Activated CD8-positive, alpha-beta T cell treated with anti-CD3 and anti-CD28 coated beads for 36 hours (primary cell): ENCODE measurements around the gene SCN8A. TPM values are rescaled to one million over a fixed set of nuclear protein-coding genes. Genes with fewer than 3 reads are reported as not detected.

Experiments
- ATAC-seq: fragments of 200-7000 bp; cut with Tn5 transposase; one replicate; pipeline ENCODE4 v1.10.0; 2021; ENCODE audit warnings: mild to moderate bottlenecking, moderate library complexity
- CTCF ChIA-PET: fragments of 350-600 bp; sonication (Branson Sonifier 250); formaldehyde crosslinking; loops from one replicate; lab custom pipeline; 2021; ENCODE audit warnings: antibody characterized with exemption; lab: Charles Lee
- POLR2A ChIA-PET: fragments of 350-600 bp; sonication (Branson Sonifier 250); formaldehyde crosslinking; loops from one replicate; lab custom pipeline; 2021; ENCODE audit warnings: antibody characterized with exemption; lab: Charles Lee
- DNase-seq: peaks from one replicate; pipeline ENCODE4 v3.0.0-alpha.2; 2020
- H3K27ac Mint-ChIP-seq: one replicate; pipeline ENCODE4 v1.8.0; 2021; ENCODE audit warnings: mild to moderate bottlenecking, mixed read lengths
- H3K27me3 Mint-ChIP-seq: one replicate; pipeline ENCODE4 v1.8.0; 2021; ENCODE audit warnings: mixed read lengths
- H3K36me3 Mint-ChIP-seq: one replicate; pipeline ENCODE4 v1.8.0; 2021; ENCODE audit warnings: low read depth, mixed read lengths
- H3K4me1 Mint-ChIP-seq: one replicate; pipeline ENCODE4 v1.8.0; 2021; ENCODE audit warnings: low read depth, mixed read lengths
- H3K4me3 Mint-ChIP-seq: one replicate; pipeline ENCODE4 v1.8.0; 2021; ENCODE audit warnings: mild to moderate bottlenecking, moderate library complexity, mixed read lengths
- H3K9me3 Mint-ChIP-seq: one replicate; pipeline ENCODE4 v1.8.0; 2021; ENCODE audit warnings: mixed read lengths
- CTCF ChIP-seq: fragments of 200-600 bp; IDR thresholded peaks from one replicate; pipeline ENCODE4 v1.8.0; 2022; ENCODE audit warnings: antibody characterized with exemption, mild to moderate bottlenecking
- intact Hi-C: fragments of 100-400 bp; cut with micrococcal nuclease; formaldehyde crosslinking; loops from one replicate; pipeline ENCODE4 v1.10.0; 2022
- total RNA-seq, 2 experiments: library from RNA; stranded (reverse); gene quantifications; one replicate each; pipeline ENCODE4 v1.2.3, GENCODE V29; 2021

Gene SCN8A
- total RNA-seq, 2 experiments from 2014 or later, result 0.77 to 0.78 TPM

GRCh38 chr12:51631591-51631990 lies 40.6 kb downstream of the SCN8A start:
- POLR2A ChIA-PET, result no interaction called here
- ATAC-seq (no peak), DNase-seq (no peak)
- Mint-ChIP-seq H3K36me3 (no peaks in the 10 kb centered on the region), H3K4me3 (no peak overlapping the region), H3K9me3 (no peaks in the 10 kb centered on the region), H3K27me3 (peaks cover 3% of the 10 kb centered on the region), H3K27ac (no peak overlapping the region), H3K4me1 (no peaks in the 10 kb centered on the region)
- CTCF ChIA-PET, result no interaction called here
- no peak for TF ChIP-seq CTCF
- intact Hi-C loops, result no loop called here

- Mint-ChIP-seq H3K9me3 (peaks cover 3% of the 10 kb centered on the region), H3K4me1 (no peaks in the 10 kb centered on the region), H3K36me3 (no peaks in the 10 kb centered on the region), H3K4me3 (no peak overlapping the region), H3K27ac (no peak overlapping the region), H3K27me3 (peaks cover 3% of the 10 kb centered on the region)
- ChIA-PET CTCF (interaction anchor here (1.1 kb wide), 1 partner anchor 213 kb away, joined by 4 read pairs; no protein-coding TSS in a partner anchor), POLR2A (no interaction called here)
- intact Hi-C loops, result no loop called here
- DNase-seq (no peak), ATAC-seq (no peak)
- no peak for TF ChIP-seq CTCF
Measured at GRCh38 chr12:51632623-51633022, 41.6 kb downstream of the SCN8A start.

- DNase-seq (no peak), ATAC-seq (no peak)
- Mint-ChIP-seq H3K4me3 (no peak overlapping the region), H3K4me1 (no peaks in the 10 kb centered on the region), H3K27me3 (no peaks in the 10 kb centered on the region), H3K36me3 (no peaks in the 10 kb centered on the region), H3K9me3 (peaks cover 5% of the 10 kb centered on the region), H3K27ac (no peak overlapping the region)
- CTCF ChIA-PET, result no interaction called here
- POLR2A ChIA-PET, result no interaction called here
- TF ChIP-seq CTCF, result no peak
- intact Hi-C loops, result no loop called here
Measured at GRCh38 chr12:51635346-51635745, 44.3 kb downstream of the SCN8A start.

GRCh38 chr12:51636581-51636980 lies 45.5 kb downstream of the SCN8A start:
- ChIA-PET POLR2A (no interaction called here), CTCF (no interaction called here)
- H3K27me3 Mint-ChIP-seq, result no peaks in the 10 kb centered on the region
- ATAC-seq (no peak), DNase-seq (no peak)
- peaks cover 5% of the 10 kb centered on the region for H3K9me3 Mint-ChIP-seq
- no peak overlapping the region for H3K27ac Mint-ChIP-seq
- intact Hi-C loops, result no loop called here
- TF ChIP-seq CTCF, result no peak
- no peaks in the 10 kb centered on the region for H3K4me1 Mint-ChIP-seq
- H3K4me3 Mint-ChIP-seq, result no peak overlapping the region
- no peaks in the 10 kb centered on the region for H3K36me3 Mint-ChIP-seq

- Mint-ChIP-seq H3K4me1 (no peaks in the 10 kb centered on the region), H3K27me3 (no peaks in the 10 kb centered on the region), H3K27ac (no peak overlapping the region), H3K36me3 (no peaks in the 10 kb centered on the region), H3K4me3 (no peak overlapping the region), H3K9me3 (peaks cover 5% of the 10 kb centered on the region)
- ATAC-seq (no peak), DNase-seq (no peak)
- no peak for TF ChIP-seq CTCF
- POLR2A ChIA-PET, result no interaction called here
- intact Hi-C loops, result no loop called here
- CTCF ChIA-PET, result no interaction called here
Measured at GRCh38 chr12:51636986-51637385, 46.0 kb downstream of the SCN8A start.
